AG09309 (cell line): ENCODE results near the gene ZNF385C.

Experiments
- DNase-seq: peaks from one replicate; pipeline ENCODE4 v3.0.0-alpha.2; 2010; ENCODE audit warnings: low read depth
- H3K4me3 ChIP-seq: 2 replicates; pipeline ENCODE4 v1.5.1; 2011; ENCODE audit warnings: mild to moderate bottlenecking, low read depth, low read length, moderate library complexity; ENCODE audit not compliant: control insufficient read depth
- CTCF ChIP-seq: IDR thresholded peaks from 2 replicates; pipeline ENCODE4 v1.5.1; 2011; ENCODE audit warnings: mild to moderate bottlenecking, low read depth, low read length, inconsistent platforms; ENCODE audit not compliant: insufficient read depth, control insufficient read depth; ENCODE audit errors: missing control alignments

The ZNF385C gene

GRCh38 chr17:42138749-42139492, 40.6 kb upstream of the ZNF385C start:
- H3K4me3 ChIP-seq, result no peak overlapping the region
- no peak for TF ChIP-seq CTCF
- DNase-seq, result no peak

- TF ChIP-seq CTCF, result no peak
- no peak for DNase-seq
- H3K4me3 ChIP-seq, result no peak overlapping the region
Measured at GRCh38 chr17:42136654-42137051, 38.4 kb upstream of the ZNF385C start.

- no peak for TF ChIP-seq CTCF
- no peak for DNase-seq
- no peak overlapping the region for H3K4me3 ChIP-seq
Measured at GRCh38 chr17:42135664-42136653, 37.7 kb upstream of the ZNF385C start.

- no peak for DNase-seq
- H3K4me3 ChIP-seq, result no peak overlapping the region
- no peak for TF ChIP-seq CTCF
Measured at GRCh38 chr17:42135151-42135550, 36.9 kb upstream of the ZNF385C start.

- DNase-seq, result no peak
- H3K4me3 ChIP-seq, result no peak overlapping the region
- no peak for TF ChIP-seq CTCF
Measured at GRCh38 chr17:42133461-42134041, 35.3 kb upstream of the ZNF385C start.

- no peak for TF ChIP-seq CTCF
- DNase-seq, result peak; percentile 63
- no peak overlapping the region for H3K4me3 ChIP-seq
Measured at GRCh38 chr17:42132941-42133340, 34.7 kb upstream of the ZNF385C start.
